GM12872 (cell line): Measurements from ENCODE around the gene SERPINA3.

Source experiments
- CTCF ChIP-seq: IDR thresholded peaks from 3 replicates; pipeline ENCODE4 v1.5.1; 2011; ENCODE audit warnings: low read depth, mild to moderate bottlenecking, low read length, moderate library complexity; ENCODE audit not compliant: insufficient read depth

Gene SERPINA3

GRCh38 chr14:94622653-94623421 lies 10.6 kb downstream of the SERPINA3 start:
- TF ChIP-seq CTCF: no peak

GRCh38 chr14:94623422-94623809 lies 11.2 kb downstream of the SERPINA3 start:
- TF ChIP-seq CTCF: no peak

GRCh38 chr14:94623856-94624499 lies 11.8 kb downstream of the SERPINA3 start:
- no peak for TF ChIP-seq CTCF

- no peak for TF ChIP-seq CTCF
Measured at GRCh38 chr14:94624537-94625352, 12.6 kb downstream of the SERPINA3 start.

GRCh38 chr14:94625353-94625635 lies 13.1 kb downstream of the SERPINA3 start:
- TF ChIP-seq CTCF: no peak

- TF ChIP-seq CTCF: no peak
Measured at GRCh38 chr14:94628578-94628977, 16.4 kb downstream of the SERPINA3 start.

- no peak for TF ChIP-seq CTCF
Measured at GRCh38 chr14:94630396-94630795, 18.2 kb downstream of the SERPINA3 start.
